Thyroid gland (tissue), 4 donors: ENCODE data around the gene HCST.

ENCODE experiments used
- POLR2A ChIP-seq, 2 donors: fragments of 450-650 bp; IDR thresholded peaks; one replicate each; pipeline ENCODE4 v1.6.1; 2017; ENCODE audit warnings: antibody characterized with exemption in 2 of 2, mild to moderate bottlenecking in 2 of 2, moderate library complexity in 1 of 2
- TF ChIP-seq, protein P1 (sequence below), 6 experiments: fragments of 200-600 bp in 3 of 6; fragments of 450-650 bp in 3 of 6; sonication (generic) in 3 of 6; IDR thresholded peaks; one replicate each; pipeline ENCODE4 v1.5.1; 2016 to 2019; ENCODE audit warnings: antibody characterized with exemption in 6 of 6, mild to moderate bottlenecking in 2 of 6, inconsistent platforms in 1 of 6, moderate library complexity in 1 of 6

DNA sequence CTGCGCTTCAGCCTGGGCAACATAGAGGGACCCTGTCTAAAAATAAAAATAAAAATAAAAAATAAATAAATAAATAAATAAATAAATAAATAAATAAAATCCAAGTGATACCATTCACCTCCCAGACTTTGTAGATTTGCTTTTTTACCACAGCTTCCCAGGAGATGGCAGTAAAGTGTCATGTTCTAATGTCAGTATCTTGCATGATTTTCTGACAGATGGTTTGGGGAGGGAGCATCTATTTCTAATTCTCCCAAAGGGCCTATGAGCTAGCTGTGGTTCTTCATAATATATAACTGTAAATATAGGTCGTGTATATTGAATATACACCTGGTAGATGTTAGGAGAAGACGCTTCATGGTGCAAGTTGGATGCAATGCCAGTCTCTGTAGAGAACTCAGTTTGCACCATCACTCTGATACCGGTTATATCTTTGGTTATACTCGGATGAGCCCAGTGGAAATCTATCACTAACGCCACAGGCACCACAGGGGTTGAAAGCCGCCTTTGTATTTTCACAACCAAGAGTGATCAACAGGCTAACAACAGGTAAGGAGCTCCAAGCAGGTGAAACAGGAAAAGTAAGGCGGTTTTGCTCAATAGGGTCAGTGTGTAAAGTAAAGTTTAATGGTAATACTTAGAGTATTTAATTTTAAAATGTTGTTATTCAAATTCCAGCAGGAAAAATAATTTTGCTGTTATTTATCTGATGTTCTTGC, 20.1 kb upstream of the HCST start:
- TF ChIP-seq, protein P1, sequence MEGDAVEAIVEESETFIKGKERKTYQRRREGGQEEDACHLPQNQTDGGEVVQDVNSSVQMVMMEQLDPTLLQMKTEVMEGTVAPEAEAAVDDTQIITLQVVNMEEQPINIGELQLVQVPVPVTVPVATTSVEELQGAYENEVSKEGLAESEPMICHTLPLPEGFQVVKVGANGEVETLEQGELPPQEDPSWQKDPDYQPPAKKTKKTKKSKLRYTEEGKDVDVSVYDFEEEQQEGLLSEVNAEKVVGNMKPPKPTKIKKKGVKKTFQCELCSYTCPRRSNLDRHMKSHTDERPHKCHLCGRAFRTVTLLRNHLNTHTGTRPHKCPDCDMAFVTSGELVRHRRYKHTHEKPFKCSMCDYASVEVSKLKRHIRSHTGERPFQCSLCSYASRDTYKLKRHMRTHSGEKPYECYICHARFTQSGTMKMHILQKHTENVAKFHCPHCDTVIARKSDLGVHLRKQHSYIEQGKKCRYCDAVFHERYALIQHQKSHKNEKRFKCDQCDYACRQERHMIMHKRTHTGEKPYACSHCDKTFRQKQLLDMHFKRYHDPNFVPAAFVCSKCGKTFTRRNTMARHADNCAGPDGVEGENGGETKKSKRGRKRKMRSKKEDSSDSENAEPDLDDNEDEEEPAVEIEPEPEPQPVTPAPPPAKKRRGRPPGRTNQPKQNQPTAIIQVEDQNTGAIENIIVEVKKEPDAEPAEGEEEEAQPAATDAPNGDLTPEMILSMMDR (IDR thresholded peaks at IDR 0.05), result peak in 5 of 6 experiments; percentile 20 to 75 (median 60)
- no peak for TF ChIP-seq POLR2A (IDR thresholded peaks at IDR 0.05)
